K562 (cell line): ENCODE data around the gene TMEM181. TPM values are rescaled to one million over a fixed set of nuclear protein-coding genes. Genes with fewer than 3 reads are reported as not detected.

Experiments used
- FOXK1 ChIP-seq: sonication (generic); formaldehyde crosslinking; IDR thresholded peaks from 2 replicates; pipeline ENCODE4 v1.8.0; 2022; ENCODE audit warnings: missing genetic modification reagents, mild to moderate bottlenecking, borderline replicate concordance
- FOXK2 ChIP-seq, 2 experiments: fragments of 450-650 bp; IDR thresholded peaks in 1 of 2; conservative IDR thresholded peaks in 1 of 2; 2 replicates each; pipeline ENCODE4 v1.6.1; 2016; ENCODE audit warnings: low read depth in 2 of 2, mild to moderate bottlenecking in 1 of 2
- GTF2F1 ChIP-seq: IDR thresholded peaks from 2 replicates; pipeline ENCODE4 v1.6.1; 2011; ENCODE audit warnings: low read depth, low read length, improper control_type of control experiment
- KDM5B ChIP-seq: fragments of 200-600 bp; sonication (generic); IDR thresholded peaks from 2 replicates; pipeline ENCODE4 v1.6.1; 2012; ENCODE audit warnings: low read depth, mild to moderate bottlenecking, moderate library complexity, low read length, control low read depth, inconsistent platforms; ENCODE audit not compliant: insufficient replicate concordance
- LEF1 ChIP-seq: fragments of 450-650 bp; IDR thresholded peaks from 2 replicates; pipeline ENCODE4 v1.6.1; 2016; ENCODE audit warnings: mild to moderate bottlenecking
- NCOA4 ChIP-seq: fragments of 450-650 bp; IDR thresholded peaks from 2 replicates; pipeline ENCODE4 v1.6.1; 2018; ENCODE audit warnings: mild to moderate bottlenecking; ENCODE audit not compliant: partially characterized antibody
- NFRKB ChIP-seq: fragments of 450-650 bp; IDR thresholded peaks from 2 replicates; pipeline ENCODE4 v1.6.1; 2016; ENCODE audit warnings: low read depth
- RFX5 ChIP-seq: IDR thresholded peaks from 2 replicates; pipeline ENCODE4 v1.6.1; 2011; ENCODE audit warnings: low read depth, mild to moderate bottlenecking, improper control_type of control experiment, low read length
- SMARCA4 ChIP-seq: fragments of 450-650 bp; IDR thresholded peaks from 2 replicates; pipeline ENCODE4 v1.6.1; 2016
- SRF ChIP-seq, 2 experiments: fragments of 250-450, 450-650 bp in 1 of 2; sonication (Bioruptor Pico) in 1 of 2; sonication (generic) in 1 of 2; formaldehyde crosslinking; IDR thresholded peaks; 2 replicates each; pipeline versions ENCODE4 v1.5.0 to v1.5.1; 2020 to 2022; ENCODE audit warnings: mild to moderate bottlenecking in 1 of 2, missing genetic modification reagents in 1 of 2
- ZNF431 ChIP-seq: sonication (generic); formaldehyde crosslinking; IDR thresholded peaks from 2 replicates; pipeline ENCODE4 v1.8.0; 2022; ENCODE audit warnings: mild to moderate bottlenecking, missing genetic modification reagents
- ZNF764 ChIP-seq: fragments of 250-450 bp; sonication (Bioruptor Pico); IDR thresholded peaks from 2 replicates; pipeline ENCODE4 v1.4.0; 2020; ENCODE audit warnings: low read depth, mild to moderate bottlenecking, moderate library complexity
- ZNF77 ChIP-seq: fragments of 250-450 bp; sonication (Bioruptor Pico); IDR thresholded peaks from 2 replicates; pipeline ENCODE4 v1.5.0; 2020
- ZSCAN29 ChIP-seq: fragments of 450-650 bp; IDR thresholded peaks from 2 replicates; pipeline ENCODE4 v1.6.1; 2017
- polyA plus RNA-seq, 8 experiments: library from polyadenylated mRNA; depleted of rRNA in 4 of 8; stranded (reverse) in 5 of 8; unstranded in 3 of 8; fragments of >200 nt; fragmentation: Nextera tagmentation in 2 of 8; fragmentation: Illumina TruSeq in 1 of 8; extraction: Ambion mirVana in 2 of 8; extraction: Trizol in 1 of 8; gene quantifications; 2 replicates each; pipeline versions ENCODE4 v1.2.1 to v1.2.3, GENCODE V29; 2011 to 2014; ENCODE audit warnings: inconsistent platforms in 1 of 8, missing spikeins in 1 of 8
- total RNA-seq, 7 experiments: library from RNA; depleted of rRNA in 6 of 7; stranded (reverse); fragments of >200 nt in 6 of 7; fragmentation: Illumina TruSeq in 2 of 7; extraction: Trizol in 2 of 7; gene quantifications; 2 replicates each; pipeline versions ENCODE4 v1.2.1 to v1.2.3, GENCODE V29; 2011 to 2021; ENCODE audit warnings: low replicate concordance in 1 of 7
- TF ChIP-seq, protein P1 (sequence below): fragments of 250-450 bp; sonication (Bioruptor Pico); IDR thresholded peaks from 2 replicates; pipeline ENCODE4 v1.5.0; 2021; ENCODE audit warnings: mild to moderate bottlenecking, moderate library complexity
- TF ChIP-seq, protein P2 (sequence below): fragments of 200-400 bp; formaldehyde crosslinking; IDR thresholded peaks from 2 replicates; pipeline ENCODE4 v1.6.1; 2017; ENCODE audit warnings: mild to moderate bottlenecking, low read depth, low read length, moderate library complexity
- TF ChIP-seq, protein P3 (sequence below): sonication (generic); formaldehyde crosslinking; IDR thresholded peaks from 2 replicates; pipeline ENCODE4 v1.8.0; 2023; ENCODE audit warnings: missing genetic modification reagents, mild to moderate bottlenecking, borderline replicate concordance

The TMEM181 gene
- total and polyA plus RNA-seq, 9 of the 15 experiments (the other 6 are each of a cell fraction or from before 2014, with no cell fraction given), result 5.6 to 27.2 (median 19.9) TPM

DNA sequence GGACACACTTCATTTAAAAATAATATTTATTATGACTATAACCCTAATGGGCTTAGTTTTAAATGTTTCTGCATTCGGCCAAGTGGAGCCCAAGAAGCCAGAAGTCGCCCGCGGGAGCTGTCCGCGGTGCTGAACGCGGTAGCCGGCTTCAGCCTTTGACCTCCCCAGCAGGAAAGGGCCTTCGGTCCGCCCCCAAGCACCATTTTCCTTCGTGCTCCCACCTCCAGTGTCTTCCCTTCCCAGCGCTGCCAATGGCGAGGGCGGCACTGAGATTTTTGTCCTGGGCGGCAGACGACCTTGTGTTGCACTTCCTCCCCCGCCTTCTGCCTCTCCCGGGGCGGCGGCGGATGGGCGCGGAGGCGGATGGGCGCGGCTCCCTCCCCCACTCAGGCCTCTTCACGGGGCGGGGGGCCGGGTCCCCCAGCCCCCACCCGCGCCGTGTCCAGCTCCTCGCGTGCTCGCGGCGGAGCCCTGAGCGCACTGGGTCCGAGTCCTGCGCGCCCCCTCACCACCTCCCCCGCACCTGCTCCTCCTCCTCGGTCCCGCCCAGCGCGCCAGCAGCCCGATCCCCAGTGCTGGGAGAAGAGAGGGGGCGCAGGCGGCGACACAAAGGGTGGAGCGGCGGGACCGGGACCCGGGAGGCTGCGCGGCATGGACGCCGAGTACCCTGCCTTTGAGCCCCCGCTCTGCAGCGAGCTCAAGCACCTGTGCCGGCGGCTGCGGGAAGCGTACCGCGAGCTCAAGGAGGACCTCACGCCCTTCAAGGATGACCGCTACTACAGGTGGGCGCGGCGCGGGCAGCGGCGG is 23.6 kb upstream of the TMEM181 start (continued):
- TF ChIP-seq FOXK2 (conservative IDR thresholded peaks at IDR 0.05 in 1 of 2, IDR thresholded peaks at IDR 0.05 in 1 of 2; ENCODE audit: low read depth in 2 of 2) (no peak), FOXK1 (CRISPR knock-in tag) (no peak), ZNF77 (CRISPR knock-in tag) (no peak), ZSCAN29 (no peak), SMARCA4 (no peak), LEF1 (no peak), NCOA4 (no peak), SRF (CRISPR knock-in tag; IDR thresholded peaks at IDR 0.05) (peak in 1 of 2 experiments; percentile 75; a peak in 1 of 4 replicates), NFRKB (no peak), ZNF764 (CRISPR knock-in tag) (no peak), KDM5B (no peak), RFX5 (no peak), GTF2F1 (no peak), ZNF431 (CRISPR knock-in tag) (peak; percentile 69; the same call in 1 of the 2 replicates)
- TF ChIP-seq, protein P1, sequence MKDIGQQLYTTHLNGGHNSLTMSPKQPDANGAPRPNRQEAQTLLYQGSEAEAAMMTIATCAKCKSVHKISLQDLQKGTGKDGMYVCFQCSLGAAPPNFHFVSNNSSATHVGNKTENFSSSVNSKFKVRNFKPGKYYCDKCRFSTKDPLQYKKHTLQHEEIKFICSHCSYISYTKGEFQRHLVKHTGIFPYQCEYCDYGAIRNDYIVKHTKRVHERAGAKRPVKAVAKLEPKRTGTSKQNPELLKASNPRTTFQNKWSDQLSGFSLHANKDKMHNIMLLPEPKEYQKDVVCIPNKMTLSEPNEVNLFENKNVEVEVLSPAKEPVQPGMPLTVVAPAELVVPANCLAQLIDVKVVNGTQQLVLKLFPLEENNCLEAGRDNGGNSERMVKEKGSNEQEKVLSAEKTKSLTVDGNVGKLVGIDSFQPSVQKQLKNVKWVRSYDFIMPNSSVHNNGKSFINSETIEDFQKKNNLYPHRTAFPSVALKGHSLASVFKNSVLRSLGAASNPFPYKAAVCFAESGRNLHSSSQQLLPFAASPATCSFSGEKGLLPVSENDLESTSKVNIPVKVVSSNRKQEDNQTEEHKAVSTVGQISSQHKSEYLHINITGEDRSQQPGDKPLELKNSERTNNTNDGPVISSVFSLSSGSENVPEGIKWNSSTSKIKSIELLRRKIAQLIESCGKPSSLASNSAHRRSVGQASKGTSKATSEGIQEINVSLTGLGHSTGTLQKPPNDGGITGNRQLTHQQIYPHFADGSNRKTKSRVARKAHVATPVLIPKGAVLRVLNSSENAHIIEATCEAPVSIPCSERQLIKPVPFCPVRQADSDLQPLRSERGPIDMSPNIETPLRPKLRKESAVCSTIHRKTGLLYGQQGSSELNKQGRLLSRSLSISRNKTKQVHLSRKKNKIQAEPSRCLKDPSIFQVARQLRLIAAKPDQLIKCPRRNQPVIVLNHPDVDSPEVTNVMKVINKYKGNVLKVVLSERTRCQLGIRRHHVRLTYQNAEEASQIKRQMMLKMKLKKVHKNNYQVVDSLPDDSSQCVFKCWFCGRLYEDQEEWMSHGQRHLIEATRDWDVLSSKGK (CRISPR knock-in tag), result no peak
- TF ChIP-seq, protein P2, sequence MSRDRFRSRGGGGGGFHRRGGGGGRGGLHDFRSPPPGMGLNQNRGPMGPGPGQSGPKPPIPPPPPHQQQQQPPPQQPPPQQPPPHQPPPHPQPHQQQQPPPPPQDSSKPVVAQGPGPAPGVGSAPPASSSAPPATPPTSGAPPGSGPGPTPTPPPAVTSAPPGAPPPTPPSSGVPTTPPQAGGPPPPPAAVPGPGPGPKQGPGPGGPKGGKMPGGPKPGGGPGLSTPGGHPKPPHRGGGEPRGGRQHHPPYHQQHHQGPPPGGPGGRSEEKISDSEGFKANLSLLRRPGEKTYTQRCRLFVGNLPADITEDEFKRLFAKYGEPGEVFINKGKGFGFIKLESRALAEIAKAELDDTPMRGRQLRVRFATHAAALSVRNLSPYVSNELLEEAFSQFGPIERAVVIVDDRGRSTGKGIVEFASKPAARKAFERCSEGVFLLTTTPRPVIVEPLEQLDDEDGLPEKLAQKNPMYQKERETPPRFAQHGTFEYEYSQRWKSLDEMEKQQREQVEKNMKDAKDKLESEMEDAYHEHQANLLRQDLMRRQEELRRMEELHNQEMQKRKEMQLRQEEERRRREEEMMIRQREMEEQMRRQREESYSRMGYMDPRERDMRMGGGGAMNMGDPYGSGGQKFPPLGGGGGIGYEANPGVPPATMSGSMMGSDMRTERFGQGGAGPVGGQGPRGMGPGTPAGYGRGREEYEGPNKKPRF, result no peak
- TF ChIP-seq, protein P3, sequence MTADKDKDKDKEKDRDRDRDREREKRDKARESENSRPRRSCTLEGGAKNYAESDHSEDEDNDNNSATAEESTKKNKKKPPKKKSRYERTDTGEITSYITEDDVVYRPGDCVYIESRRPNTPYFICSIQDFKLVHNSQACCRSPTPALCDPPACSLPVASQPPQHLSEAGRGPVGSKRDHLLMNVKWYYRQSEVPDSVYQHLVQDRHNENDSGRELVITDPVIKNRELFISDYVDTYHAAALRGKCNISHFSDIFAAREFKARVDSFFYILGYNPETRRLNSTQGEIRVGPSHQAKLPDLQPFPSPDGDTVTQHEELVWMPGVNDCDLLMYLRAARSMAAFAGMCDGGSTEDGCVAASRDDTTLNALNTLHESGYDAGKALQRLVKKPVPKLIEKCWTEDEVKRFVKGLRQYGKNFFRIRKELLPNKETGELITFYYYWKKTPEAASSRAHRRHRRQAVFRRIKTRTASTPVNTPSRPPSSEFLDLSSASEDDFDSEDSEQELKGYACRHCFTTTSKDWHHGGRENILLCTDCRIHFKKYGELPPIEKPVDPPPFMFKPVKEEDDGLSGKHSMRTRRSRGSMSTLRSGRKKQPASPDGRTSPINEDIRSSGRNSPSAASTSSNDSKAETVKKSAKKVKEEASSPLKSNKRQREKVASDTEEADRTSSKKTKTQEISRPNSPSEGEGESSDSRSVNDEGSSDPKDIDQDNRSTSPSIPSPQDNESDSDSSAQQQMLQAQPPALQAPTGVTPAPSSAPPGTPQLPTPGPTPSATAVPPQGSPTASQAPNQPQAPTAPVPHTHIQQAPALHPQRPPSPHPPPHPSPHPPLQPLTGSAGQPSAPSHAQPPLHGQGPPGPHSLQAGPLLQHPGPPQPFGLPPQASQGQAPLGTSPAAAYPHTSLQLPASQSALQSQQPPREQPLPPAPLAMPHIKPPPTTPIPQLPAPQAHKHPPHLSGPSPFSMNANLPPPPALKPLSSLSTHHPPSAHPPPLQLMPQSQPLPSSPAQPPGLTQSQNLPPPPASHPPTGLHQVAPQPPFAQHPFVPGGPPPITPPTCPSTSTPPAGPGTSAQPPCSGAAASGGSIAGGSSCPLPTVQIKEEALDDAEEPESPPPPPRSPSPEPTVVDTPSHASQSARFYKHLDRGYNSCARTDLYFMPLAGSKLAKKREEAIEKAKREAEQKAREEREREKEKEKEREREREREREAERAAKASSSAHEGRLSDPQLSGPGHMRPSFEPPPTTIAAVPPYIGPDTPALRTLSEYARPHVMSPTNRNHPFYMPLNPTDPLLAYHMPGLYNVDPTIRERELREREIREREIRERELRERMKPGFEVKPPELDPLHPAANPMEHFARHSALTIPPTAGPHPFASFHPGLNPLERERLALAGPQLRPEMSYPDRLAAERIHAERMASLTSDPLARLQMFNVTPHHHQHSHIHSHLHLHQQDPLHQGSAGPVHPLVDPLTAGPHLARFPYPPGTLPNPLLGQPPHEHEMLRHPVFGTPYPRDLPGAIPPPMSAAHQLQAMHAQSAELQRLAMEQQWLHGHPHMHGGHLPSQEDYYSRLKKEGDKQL, result no peak
